GM18517 (cell line): ENCODE measurements around the gene TLR5.
"Not testable (repeated sequence)": the region's sequence is repeated elsewhere in the genome, so short reads cannot be mapped to it uniquely, and the experiment has no call there.

Source experiments
- ATAC-seq: cut with Tn5 transposase; IDR thresholded peaks from one replicate; pipeline ENCODE4 v1.9.1; 2021; ENCODE audit warnings: mild to moderate bottlenecking, moderate library complexity; ENCODE audit not compliant: unreplicated experiment

The TLR5 gene, protein sequence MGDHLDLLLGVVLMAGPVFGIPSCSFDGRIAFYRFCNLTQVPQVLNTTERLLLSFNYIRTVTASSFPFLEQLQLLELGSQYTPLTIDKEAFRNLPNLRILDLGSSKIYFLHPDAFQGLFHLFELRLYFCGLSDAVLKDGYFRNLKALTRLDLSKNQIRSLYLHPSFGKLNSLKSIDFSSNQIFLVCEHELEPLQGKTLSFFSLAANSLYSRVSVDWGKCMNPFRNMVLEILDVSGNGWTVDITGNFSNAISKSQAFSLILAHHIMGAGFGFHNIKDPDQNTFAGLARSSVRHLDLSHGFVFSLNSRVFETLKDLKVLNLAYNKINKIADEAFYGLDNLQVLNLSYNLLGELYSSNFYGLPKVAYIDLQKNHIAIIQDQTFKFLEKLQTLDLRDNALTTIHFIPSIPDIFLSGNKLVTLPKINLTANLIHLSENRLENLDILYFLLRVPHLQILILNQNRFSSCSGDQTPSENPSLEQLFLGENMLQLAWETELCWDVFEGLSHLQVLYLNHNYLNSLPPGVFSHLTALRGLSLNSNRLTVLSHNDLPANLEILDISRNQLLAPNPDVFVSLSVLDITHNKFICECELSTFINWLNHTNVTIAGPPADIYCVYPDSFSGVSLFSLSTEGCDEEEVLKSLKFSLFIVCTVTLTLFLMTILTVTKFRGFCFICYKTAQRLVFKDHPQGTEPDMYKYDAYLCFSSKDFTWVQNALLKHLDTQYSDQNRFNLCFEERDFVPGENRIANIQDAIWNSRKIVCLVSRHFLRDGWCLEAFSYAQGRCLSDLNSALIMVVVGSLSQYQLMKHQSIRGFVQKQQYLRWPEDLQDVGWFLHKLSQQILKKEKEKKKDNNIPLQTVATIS

DNA sequence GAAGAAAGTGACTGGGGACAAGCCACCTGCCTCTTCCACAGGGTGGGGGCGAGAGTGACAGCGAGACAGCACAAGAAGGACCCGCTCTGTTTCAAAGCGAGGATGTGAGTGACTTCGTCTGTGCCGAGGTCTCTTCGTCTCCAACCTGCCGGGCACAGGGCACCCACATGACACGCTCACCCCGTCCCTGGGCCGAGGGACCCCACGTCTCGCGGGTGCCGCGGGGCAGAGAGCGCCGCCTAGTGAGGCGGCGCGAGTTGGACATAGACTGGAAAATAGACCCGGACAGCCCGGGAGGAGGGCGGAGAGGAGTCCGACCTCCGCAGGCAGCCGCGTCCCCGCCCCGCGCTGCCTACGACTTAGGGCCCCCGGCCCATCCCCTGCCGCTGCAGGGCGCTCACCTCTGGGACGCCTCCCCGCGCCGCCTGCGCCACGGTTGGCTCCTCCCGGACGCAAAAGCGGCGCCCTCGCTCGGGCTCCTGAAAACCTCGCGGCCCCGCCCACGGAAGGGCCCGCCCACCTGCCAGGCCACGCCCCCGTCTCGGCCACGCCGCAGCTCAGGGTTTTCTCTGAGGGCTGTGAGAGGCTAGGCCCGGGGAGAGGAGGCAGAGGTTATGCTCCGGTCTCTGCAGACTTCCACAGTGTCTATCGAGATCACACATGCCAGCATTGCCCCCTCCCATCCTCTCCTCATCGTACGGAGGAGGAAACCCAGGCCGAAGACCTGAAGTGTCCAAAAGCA is at the start of gene TLR5:
Gene TLR5 (minus strand): TSS at position 454 of the 742 bp plus-strand sequence. CDS start 30,217 bp downstream, outside the sequence.
- ATAC-seq: peak; percentile 80

DNA sequence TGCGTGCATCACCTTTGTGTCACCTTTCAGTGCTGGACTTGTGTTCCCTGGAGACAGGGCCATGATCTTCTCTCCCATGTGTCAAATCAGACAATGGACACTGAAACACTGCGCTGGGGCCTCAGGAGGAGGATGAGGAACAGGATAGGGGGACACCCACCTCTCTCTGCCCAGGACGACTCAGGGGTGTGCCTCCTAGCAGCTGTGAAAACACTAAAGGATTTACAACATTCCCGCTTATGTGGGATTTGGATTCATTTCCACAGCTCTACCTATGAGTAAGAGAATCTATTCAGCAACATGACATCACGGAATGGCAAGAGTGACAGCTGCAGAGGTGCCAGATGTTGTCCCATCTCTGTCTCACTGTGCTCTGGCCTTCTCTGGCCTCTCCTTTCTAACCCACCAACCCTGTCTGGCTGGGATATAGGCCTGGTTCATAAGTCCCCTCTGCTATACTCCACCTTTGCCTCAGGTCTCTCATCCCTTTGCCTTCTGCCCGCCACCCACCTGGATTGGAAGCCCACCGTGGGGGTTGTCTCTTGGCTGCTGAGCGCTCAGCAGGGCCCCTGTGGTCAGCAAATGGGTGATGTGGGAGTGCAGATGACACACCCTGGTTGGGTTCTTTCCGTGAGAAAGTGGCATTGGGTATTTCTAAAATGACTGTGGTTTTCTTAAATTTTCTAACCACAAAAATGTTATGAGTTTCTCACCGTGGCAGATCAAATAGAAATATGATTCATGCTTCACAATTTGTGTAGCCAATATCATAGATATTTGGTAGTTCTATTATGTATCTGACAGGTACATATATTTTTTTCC is 47.1 kb upstream of the TLR5 start:
- ATAC-seq: peak; percentile 66

DNA sequence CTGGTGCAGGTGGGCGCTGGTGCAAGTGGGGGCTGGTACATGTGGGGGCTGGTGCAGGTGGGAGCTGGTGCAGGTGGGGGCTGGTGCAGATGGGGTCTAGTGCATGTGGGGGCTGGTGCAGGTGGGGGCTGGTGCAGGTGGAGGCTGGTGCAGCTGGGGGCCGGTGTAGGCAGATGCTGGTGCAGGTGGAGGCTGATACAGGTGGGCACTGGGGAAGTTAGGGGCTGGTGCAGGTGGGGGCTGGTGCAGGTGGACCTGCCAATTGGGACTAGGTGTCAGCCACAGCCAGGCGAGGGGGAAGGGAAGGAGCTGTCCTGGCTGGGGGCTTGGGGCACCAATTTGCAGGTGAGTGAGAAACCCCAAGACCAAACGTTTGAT is 46.5 kb upstream of the TLR5 start:
- no peak for ATAC-seq

DNA sequence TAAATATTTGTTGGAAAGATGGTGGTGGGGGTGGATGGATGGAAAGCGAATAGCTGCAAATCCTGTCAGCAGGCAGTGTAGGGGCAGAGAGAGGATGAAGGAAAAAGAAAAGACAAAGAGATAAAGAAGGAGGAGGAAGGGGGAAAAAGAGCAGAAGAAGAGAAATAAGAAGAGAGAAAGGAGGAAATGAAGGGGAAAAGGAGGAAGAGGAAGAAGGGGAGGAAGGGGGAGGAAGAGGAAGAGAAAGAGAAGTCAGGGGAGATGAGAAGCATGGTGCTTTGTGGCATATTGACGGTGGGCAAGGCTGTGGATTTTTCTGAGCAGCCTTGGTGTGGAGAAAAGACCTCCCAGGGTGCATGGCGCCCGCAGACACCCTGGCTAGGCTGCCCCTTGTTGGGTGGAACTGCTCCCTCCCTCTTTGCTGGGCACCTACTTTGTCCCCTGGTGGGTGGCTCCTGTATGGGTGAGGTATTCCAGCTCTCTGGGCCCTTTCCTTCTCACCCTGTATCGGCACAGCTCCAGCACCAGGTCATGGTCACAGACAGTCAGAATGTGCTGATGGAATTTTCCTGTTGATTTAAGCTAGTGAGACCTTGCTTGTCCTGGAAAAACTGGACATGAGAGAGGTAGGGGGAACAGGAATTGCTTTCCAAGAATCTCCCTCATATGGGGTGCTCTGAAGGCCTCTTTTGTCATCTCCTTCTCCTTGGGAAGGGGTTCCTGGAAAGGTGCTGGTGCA is 45.7 kb upstream of the TLR5 start:
- no peak for ATAC-seq

DNA sequence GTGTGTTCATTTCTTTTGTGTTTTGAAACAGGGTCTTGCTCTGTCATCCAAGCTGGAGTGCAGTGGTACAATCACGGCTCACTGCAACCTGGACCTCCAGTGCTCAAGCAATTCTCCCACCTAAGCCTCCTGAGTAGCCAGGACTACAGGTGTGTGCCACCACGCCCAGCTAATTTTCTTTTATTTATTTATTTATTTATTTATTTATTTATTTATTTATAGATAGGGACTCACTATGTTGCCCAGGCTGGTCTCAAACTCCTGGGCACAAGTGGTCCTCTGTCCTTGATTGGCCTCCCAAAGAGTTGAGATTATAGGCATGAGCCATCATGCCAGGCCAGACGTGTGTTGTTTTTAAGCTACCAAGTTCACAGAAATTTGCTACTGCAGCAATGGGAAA is 43.8 kb upstream of the TLR5 start:
- ATAC-seq: no peak

DNA sequence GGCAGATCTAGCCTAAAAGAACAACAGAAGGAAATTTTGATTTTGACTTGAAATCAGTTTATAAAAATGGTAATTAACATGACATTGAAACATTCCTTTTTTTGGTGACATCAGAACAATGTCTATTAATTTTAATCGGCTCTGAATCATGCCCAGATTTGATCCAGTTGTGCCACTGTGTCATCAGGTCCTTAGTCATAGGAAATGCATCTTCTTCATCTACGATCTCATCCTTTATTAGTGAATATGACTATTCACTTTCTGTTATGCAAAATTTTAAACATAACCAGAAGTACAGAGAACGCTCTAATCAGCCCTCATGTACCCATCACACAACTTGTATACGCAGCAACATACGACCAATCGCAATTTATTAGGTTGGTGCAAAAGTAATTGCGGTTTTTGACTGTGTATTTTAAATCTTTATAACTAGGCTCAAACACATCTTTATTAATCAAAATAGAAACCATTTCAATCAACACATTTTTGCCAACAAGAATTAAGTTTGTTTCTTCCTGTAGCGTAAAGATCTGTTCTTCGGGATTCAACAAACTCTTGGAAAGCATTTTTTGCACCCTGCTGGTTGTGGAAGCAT is 40.3 kb upstream of the TLR5 start:
- ATAC-seq: no peak

DNA sequence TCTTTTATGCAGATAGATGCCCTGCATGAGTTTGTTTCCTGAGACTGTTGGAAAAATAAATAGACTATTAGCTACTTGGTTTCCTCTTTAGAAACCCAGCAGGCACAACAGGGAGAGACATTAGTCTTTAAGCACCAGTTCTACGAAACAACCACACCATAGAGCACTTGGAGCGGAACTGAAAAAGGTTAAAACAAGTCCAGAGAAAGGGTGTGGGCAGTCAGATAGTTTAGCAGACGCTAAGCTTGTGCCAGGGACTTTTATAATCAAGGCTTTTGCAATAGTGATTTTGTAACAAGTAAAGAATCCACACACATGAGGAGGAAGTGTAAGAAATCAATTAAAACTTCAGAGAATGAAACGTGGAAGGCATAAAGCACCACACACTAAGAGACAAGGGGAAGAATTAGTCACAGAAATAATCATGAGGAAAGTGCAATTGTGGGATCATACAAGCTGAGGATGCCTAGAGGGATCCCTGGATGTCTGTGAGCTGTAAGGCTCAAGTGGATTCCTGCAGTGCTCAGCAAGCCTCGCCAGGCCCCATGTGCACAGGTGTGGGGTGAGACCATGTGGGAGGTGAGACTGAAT is 37.8 kb upstream of the TLR5 start:
- ATAC-seq: no peak

DNA sequence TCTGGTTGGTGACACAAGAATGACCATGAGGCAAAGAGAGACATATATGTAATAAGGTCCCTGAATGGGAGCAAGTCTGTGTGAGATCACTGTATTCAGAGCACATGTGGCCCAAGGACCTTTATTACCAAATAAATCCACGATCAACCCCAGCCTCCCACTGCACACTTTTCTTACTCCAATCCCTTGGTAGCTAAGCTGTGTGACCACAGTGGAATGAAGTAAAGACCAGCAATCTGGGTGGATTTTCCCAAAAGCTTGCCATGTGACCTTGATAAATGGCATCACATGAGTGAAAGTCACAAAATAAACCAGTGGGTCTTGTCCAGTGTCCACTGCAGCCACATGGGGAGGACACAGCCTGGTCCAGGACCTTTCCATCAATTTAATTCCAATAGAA is 36.7 kb upstream of the TLR5 start:
- no peak for ATAC-seq

DNA sequence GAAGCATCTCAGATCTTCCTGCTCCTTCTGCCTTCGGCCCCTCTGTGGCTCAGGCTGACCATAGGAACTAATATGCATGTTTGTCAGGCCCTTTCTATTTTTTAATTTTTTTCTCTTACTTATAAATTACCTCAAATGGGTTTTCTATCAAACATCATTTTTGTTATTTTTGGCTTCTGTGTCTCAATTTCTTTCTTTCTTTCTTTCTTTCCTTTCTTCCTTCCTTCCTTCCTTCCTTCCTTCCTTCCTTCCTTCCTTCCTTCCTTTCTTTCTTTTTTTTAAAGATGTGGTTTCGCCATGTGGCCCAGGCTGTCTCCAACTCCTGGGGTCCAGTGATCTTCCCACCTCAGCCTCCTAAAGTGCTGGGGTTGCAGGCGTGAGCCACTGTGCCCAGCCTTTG is 36.2 kb upstream of the TLR5 start:
- ATAC-seq: no peak

DNA sequence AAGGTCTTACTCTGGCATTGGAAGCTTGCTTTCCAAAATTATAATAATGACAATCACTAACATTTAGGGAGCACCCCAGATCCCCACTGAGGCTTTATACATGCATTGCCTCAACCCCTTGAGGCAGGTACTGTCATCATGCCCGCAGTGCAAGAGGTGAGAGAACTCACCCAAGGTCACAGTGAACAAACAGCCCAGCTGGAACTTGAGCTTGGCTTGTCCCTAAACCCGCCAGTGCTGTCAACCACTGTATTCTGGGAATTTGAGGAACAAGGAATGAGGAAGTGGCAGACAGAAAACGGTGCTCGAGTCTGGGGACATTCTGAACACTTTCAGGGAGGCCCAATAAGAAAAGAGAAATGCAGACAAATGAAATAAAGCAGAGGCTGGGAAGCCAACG is 34.6 kb upstream of the TLR5 start:
- ATAC-seq: no peak

DNA sequence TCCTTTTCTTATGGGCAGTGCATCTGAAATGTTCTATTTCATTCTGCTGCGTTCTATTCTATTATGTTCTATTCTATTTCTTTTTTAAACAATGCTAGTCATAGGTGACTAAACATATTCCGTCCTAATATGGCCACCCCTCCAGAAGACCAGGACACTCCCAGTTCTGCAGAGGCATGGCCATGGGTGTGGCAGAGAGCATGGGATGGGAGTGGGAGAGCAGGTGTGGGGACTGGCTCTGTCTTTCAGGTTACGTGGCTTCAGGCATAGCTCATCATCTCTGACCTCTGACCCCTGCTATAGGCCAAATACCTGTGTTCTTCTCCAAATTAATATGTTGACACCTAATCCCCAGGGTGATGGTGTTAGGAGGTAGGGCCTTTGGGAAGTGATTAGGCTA is 33.4 kb upstream of the TLR5 start:
- no peak for ATAC-seq

DNA sequence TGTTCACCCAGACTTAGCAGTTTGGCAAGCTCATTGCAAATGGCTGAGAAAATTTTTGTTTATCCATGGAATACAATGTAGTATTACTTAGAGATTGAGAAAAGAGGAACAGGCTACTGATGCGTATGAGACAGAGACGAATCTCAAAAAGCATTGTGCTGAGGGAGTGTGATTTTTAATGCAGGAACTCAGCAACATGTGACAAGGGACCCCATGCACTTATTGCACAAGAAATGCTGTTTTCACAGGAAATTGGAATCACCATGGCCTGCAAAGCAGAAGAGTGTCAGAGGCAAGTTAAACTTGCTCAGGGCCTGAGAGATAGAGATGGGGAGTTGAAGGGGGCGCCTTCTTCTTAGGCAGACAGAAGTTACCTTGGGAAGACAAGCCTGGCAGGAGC is 32.6 kb upstream of the TLR5 start:
- ATAC-seq: no peak

DNA sequence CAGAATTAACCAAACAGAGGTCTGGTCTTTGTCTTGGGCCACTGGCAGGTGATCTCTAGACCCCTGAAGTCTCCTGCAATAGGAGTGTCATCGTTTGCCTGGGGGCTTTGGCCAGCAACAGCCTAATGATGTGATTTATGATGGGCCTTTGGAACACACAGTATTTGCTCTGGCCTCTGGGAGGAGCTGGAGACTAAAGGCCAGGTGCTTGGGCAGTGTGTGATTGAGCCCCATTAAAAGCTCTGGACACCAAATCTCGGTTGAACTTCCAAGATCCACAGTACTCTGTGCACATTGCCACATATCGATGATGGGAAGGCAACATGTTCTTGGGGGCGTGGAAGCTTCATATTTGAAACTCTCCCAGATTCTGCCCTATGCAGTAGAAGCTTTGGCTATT is 32.0 kb upstream of the TLR5 start:
- no peak for ATAC-seq

DNA sequence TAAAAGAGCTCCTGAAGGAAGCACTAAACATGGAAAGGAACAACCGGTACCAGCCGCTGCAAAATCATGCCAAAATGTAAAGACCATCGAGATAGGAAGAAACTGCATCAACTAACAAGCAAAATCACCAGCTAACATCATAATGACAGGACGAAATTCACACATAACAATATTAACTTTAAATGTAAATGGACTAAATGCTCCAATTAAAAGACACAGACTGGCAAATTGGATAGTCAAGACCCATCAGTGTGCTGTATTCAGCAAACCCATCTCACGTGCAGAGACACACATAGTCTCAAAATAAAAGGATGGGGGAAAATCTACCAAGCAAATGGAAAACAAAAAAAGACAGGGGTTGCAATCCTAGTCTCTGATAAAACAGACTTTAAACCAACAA is 26.4 kb upstream of the TLR5 start:
- not testable (repeated sequence) for ATAC-seq

DNA sequence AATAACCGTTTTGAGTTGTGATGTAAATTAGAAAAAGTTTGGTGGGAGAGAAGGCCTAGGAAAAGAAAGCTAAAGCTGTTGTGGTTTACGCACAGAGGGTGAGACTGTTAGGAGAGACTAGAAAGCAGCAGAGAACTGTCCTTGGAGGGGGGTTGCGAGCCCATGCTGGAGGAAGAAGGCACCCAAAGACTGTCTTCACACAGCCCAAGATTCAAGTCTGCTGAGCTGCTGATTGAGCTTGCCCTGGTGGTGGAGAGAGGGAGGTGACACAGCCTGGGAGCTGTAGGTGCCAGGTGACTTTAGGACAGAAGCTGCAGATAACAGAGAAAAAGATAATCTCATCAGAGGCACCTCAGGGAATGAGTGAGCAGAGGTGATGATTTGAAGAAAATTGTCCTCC is 18.3 kb upstream of the TLR5 start:
- no peak for ATAC-seq

DNA sequence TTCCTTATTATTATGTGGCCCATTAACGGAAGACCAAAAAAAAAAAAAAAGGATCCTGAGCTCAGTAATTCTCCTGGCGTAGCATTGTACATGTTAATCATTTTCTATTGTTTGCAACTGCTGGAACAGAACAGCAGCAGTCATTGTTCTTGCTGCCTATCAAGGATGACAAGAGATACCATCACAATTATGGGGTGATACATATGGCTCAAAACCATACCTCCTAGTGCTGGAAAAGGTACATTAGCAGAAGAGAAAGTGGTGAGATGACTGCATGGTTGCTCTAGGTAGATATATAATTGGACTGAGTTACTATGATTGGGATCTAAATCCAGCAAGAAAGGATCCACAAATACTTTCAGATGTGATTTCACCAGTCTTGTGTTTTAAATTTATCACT is 13.3 kb upstream of the TLR5 start:
- no peak for ATAC-seq

DNA sequence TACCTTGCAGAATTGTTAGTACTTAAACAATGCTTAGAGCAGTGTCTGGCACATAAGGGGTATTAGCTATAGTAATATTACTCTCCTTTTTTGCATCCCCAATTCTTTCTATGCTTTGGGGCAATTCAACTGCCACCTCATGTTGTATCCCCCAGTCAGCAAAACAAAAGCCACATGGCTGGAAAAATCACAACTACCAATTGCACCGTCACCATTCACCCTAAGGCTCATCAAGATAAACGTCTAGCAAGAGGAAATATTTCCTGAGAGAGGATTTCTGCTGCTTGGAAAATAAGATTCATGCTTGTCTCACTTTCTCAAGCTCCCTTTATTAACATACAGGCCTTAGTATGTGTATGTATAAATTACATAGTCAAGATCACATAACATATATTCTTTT is 12.1 kb upstream of the TLR5 start:
- no peak for ATAC-seq

DNA sequence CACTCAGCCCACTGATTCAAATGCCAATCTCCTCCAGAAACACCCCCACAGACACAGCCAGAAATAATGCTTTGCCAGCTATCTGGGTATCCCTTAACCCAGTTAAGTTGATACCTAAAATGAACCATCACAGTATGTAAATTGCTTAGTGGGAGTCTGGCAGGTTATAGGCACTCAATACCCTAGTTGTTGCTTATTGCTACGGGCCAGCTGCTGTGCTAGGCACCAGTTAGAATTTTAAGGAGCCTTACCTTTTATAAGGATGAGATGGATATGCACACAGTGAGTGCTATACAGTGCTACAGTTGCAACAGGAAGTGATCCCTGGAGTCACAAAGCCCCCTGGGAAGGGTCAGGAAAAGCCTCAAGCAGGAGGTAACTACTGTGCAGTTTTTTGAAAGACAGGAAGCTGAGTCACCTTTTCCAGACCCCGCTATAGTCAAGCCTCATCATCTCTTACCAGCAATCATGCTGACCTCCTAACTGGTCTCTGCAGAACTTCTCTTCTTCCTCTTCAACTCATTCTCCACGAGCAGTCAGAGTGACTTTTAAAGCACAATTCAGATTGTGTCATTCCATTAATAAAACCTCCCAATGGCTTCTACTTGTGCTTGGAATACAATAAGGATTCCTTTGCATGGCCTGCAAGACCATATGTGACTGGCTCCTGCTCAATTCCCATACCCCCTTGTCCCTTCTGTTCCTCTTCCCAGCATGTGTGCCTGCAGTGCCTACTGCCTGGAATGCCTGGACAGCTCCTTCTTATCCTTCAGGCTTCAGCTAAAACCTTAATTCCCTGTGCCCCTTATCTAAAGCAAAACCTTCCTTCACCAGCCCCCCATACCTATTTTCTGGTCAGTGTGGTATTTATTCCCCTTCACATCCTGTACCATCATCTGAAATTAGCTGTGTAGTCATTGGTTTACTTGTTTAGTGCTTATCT is 10.4 kb upstream of the TLR5 start:
- no peak for ATAC-seq
